Vagina (tissue), 2 donors: Measurements from ENCODE around the gene C2orf81. TPM values are rescaled to one million over a fixed set of nuclear protein-coding genes. Genes with fewer than 3 reads are reported as not detected.
A peak's percentile ranks its signal among the peaks of the same experiment; 100 is the strongest.

Experiments used
- DNase-seq, 2 donors: peaks; one replicate each; pipeline ENCODE4 v3.0.0-alpha.2; 2017; ENCODE audit errors: extremely low spot score in 2 of 2
- H3K27ac ChIP-seq: fragments of 200-600 bp; sonication (generic); one replicate; pipeline ENCODE4 v1.5.1; 2019
- H3K27me3 ChIP-seq: fragments of 200-600 bp; sonication (generic); one replicate; pipeline ENCODE4 v1.5.1; 2019
- H3K36me3 ChIP-seq, 2 donors: fragments of 200-600 bp; sonication (generic); one replicate each; pipeline ENCODE4 v1.5.1; 2017 to 2019
- H3K4me1 ChIP-seq: fragments of 200-600 bp; sonication (generic); one replicate; pipeline ENCODE4 v1.5.1; 2019
- H3K4me3 ChIP-seq, 2 donors: fragments of 200-600 bp; sonication (generic); 1 replicate in 1 of 2; 2 replicates in 1 of 2; pipeline ENCODE4 v1.5.1; 2016 to 2019
- H3K9me3 ChIP-seq: fragments of 200-600 bp; sonication (generic); one replicate; pipeline ENCODE4 v1.5.1; 2019
- CTCF ChIP-seq, 3 experiments: fragments of 450-650 bp in 2 of 3; fragments of 200-600 bp in 1 of 3; sonication (generic) in 1 of 3; IDR thresholded peaks; one replicate each; pipeline ENCODE4 v1.5.1; 2017 to 2019; ENCODE audit warnings: antibody characterized with exemption in 3 of 3, mild to moderate bottlenecking in 2 of 3, moderate library complexity in 2 of 3
- POLR2A ChIP-seq, 2 donors: fragments of 450-650 bp; IDR thresholded peaks; one replicate each; pipeline ENCODE4 v1.6.1; 2017; ENCODE audit warnings: antibody characterized with exemption in 2 of 2, mild to moderate bottlenecking in 2 of 2, moderate library complexity in 2 of 2
- POLR2AphosphoS5 ChIP-seq, 2 donors: sonication (generic); formaldehyde crosslinking; IDR thresholded peaks; one replicate each; pipeline ENCODE4 v1.9.0; 2017; ENCODE audit warnings: antibody characterized with exemption in 2 of 2, mild to moderate bottlenecking in 2 of 2, low read depth in 1 of 2; ENCODE audit not compliant: insufficient read depth in 1 of 2
- intact Hi-C: fragments of 100-400 bp; cut with DNase I; formaldehyde crosslinking; loops from one replicate; pipeline ENCODE4 v1.15.1; 2023
- total RNA-seq: library from RNA; depleted of rRNA; stranded (reverse); fragments of >200 nt; gene quantifications from one replicate; pipeline ENCODE4 v1.2.3, GENCODE V29; 2016

Gene C2orf81
- total RNA-seq, 1 donor from 2014 or later: 2.7 TPM

DNA sequence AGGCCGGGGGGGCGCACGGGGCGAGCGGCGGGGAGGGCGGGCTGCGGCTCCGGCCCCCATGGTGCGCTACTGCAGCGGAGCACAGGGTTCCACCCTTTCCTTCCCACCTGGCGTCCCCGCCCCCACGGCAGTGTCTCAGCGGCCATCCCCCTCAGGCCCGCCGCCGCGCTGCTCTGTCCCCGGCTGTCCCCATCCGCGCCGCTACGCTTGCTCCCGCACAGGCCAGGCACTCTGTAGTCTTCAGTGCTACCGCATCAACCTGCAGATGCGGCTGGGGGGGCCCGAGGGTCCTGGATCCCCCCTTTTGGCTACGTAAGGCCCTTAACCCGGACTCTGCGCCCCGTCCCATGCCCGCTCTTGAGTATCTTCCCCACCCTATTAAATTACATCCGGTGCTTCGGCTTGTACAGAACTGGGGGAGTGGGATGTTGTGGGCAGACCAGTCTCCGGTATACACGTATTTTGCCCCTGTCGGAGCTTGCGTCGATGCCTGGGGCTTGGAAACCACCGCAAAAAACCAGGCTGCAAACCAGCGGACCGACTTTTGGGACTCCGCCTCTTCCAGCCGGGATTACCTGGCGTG is 36.2 kb upstream of the C2orf81 start:
- no peak for DNase-seq

GRCh38 chr2:74457129-74457548 is 35.7 kb upstream of the C2orf81 start:
- TF ChIP-seq POLR2A (IDR thresholded peaks at IDR 0.05) (no peak), CTCF (IDR thresholded peaks at IDR 0.05) (no peak), POLR2AphosphoS5 (IDR thresholded peaks at IDR 0.05; ENCODE audit: insufficient read depth in 1 of 2, low read depth in 1 of 2) (no peak)
- H3K27me3 ChIP-seq: no peaks in the 10 kb centered on the region
- H3K9me3 ChIP-seq: no peaks in the 10 kb centered on the region
- peak overlapping the region; percentile 79 to 88 for H3K4me3 ChIP-seq
- DNase-seq: no peak
- peaks cover 0 to 2% of the 10 kb centered on the region in 2 donors for H3K36me3 ChIP-seq
- H3K4me1 ChIP-seq: peaks cover 35% of the 10 kb centered on the region
- H3K27ac ChIP-seq: peak overlapping the region; percentile 96
- intact Hi-C loops: no loop called here

More for the DNA sequence above, 36.2 kb upstream of the C2orf81 start:
- H3K4me1 ChIP-seq: peaks cover 35% of the 10 kb centered on the region
- peak overlapping the region; percentile 96 for H3K27ac ChIP-seq
- no peaks in the 10 kb centered on the region for H3K27me3 ChIP-seq
- no peaks in the 10 kb centered on the region for H3K9me3 ChIP-seq
- H3K4me3 ChIP-seq: peak overlapping the region; percentile 79 to 88
- TF ChIP-seq POLR2AphosphoS5 (IDR thresholded peaks at IDR 0.05; ENCODE audit: insufficient read depth in 1 of 2, low read depth in 1 of 2): peak in 1 of 2 donors; percentile 96
- no peak for TF ChIP-seq CTCF (IDR thresholded peaks at IDR 0.05)
- peak in 1 of 2 donors; percentile 82 for TF ChIP-seq POLR2A (IDR thresholded peaks at IDR 0.05)
- intact Hi-C loops: no loop called here
- H3K36me3 ChIP-seq: peaks cover 0 to 7% of the 10 kb centered on the region in 2 donors

- no peaks in the 10 kb centered on the region for H3K27me3 ChIP-seq
- H3K9me3 ChIP-seq: no peaks in the 10 kb centered on the region
- DNase-seq: peak in 1 of 2 donors; percentile 98
- intact Hi-C loops: no loop called here
- TF ChIP-seq CTCF (IDR thresholded peaks at IDR 0.05) (peak in 1 of 3 experiments; percentile 30), POLR2AphosphoS5 (IDR thresholded peaks at IDR 0.05; ENCODE audit: insufficient read depth in 1 of 2, low read depth in 1 of 2) (peak; percentile 84 to 99), POLR2A (IDR thresholded peaks at IDR 0.05) (peak in 1 of 2 donors; percentile 9)
- peak within 1 kb of the TSS; percentile 67 for H3K27ac ChIP-seq
- H3K4me1 ChIP-seq: peaks cover 35% of the 10 kb centered on the region
- H3K4me3 ChIP-seq: peak within 1 kb of the TSS; percentile 52 to 65
- H3K36me3 ChIP-seq: no peaks in the 10 kb centered on the region
These were observed 33.5 kb upstream of the C2orf81 start, which contains the start of gene INO80B for GRCh38 chr2:74454654-74455511. TSS of gene INO80B (plus strand) at chr2:74455087. CDS start at chr2:74455117, 30 bp downstream.

GRCh38 chr2:74450570-74451190 is 29.3 kb upstream of the C2orf81 start:
- Histone ChIP-seq H3K4me3 (no peak overlapping the region), H3K36me3 (no peaks in the 10 kb centered on the region)
- intact Hi-C loops: no loop called here

More at GRCh38 chr2:74450570-74451190, 29.3 kb upstream of the C2orf81 start:
- Histone ChIP-seq H3K27me3 (no peaks in the 10 kb centered on the region), H3K4me1 (peaks cover 6% of the 10 kb centered on the region), H3K27ac (no peak overlapping the region), H3K9me3 (no peaks in the 10 kb centered on the region)
- DNase-seq: no peak
- no peak for TF ChIP-seq POLR2A (IDR thresholded peaks at IDR 0.05)
- no peak for TF ChIP-seq POLR2AphosphoS5 (IDR thresholded peaks at IDR 0.05; ENCODE audit: insufficient read depth in 1 of 2, low read depth in 1 of 2)
- no peak for TF ChIP-seq CTCF (IDR thresholded peaks at IDR 0.05)
